A673 (cell line): ENCODE data around the gene MED15. TPM values are rescaled to one million over a fixed set of nuclear protein-coding genes. Genes with fewer than 3 reads are reported as not detected.

ENCODE experiments used
- BruUV-seq: library from RNA; stranded (reverse); fragments of 400-500 nt; replicated peaks from 2 replicates; lab custom pipeline; 2021; lab: Mats Ljungman, UMichigan
- CTCF ChIA-PET: fragments of 300-600 bp; sonication (Branson Sonifier 250); formaldehyde crosslinking; loops from one replicate; lab custom pipeline; 2022; ENCODE audit warnings: antibody characterized with exemption; lab: Charles Lee
- POLR2A ChIA-PET: fragments of 300-600 bp; sonication (Branson Sonifier 250); formaldehyde crosslinking; loops from one replicate; lab custom pipeline; 2022; ENCODE audit warnings: antibody characterized with exemption; ENCODE audit not compliant: low non-redundant PET; lab: Charles Lee
- DNase-seq: peaks from one replicate; pipeline ENCODE4 v3.0.0-alpha.2; 2015; ENCODE audit warnings: low spot score
- H3K27ac ChIP-seq: fragments of 200-600 bp; sonication (generic); 2 replicates; pipeline ENCODE4 v1.5.1; 2016; ENCODE audit warnings: mixed run types, low read depth, mild to moderate bottlenecking, mixed read lengths, antibody characterized with exemption, low read length; ENCODE audit not compliant: poor library complexity, severe bottlenecking
- H3K27me3 ChIP-seq: fragments of 200-600 bp; sonication (generic); replicated peaks from 2 replicates; pipeline ENCODE4 v1.6.1; 2017; ENCODE audit warnings: mixed run types, low read depth, mild to moderate bottlenecking, mixed read lengths, antibody characterized with exemption, low read length; ENCODE audit not compliant: insufficient read depth, poor library complexity
- H3K36me3 ChIP-seq: fragments of 200-600 bp; sonication (generic); 2 replicates; pipeline ENCODE4 v1.6.1; 2016; ENCODE audit warnings: mixed run types, mild to moderate bottlenecking, mixed read lengths, antibody characterized with exemption, low read length; ENCODE audit not compliant: insufficient read depth, poor library complexity, severe bottlenecking
- H3K4me1 ChIP-seq: fragments of 200-600 bp; sonication (generic); 2 replicates; pipeline ENCODE4 v1.6.1; 2017; ENCODE audit warnings: mixed run types, mild to moderate bottlenecking, mixed read lengths, antibody characterized with exemption, low read length; ENCODE audit not compliant: insufficient read depth, poor library complexity, severe bottlenecking
- H3K4me3 ChIP-seq: fragments of 200-600 bp; sonication (generic); 2 replicates; pipeline ENCODE4 v1.5.1; 2016; ENCODE audit warnings: low read depth, mixed run types, mild to moderate bottlenecking, mixed read lengths, low read length; ENCODE audit not compliant: poor library complexity, severe bottlenecking
- H3K9me3 ChIP-seq: fragments of 200-600 bp; sonication (generic); 2 replicates; pipeline ENCODE4 v1.6.1; 2016; ENCODE audit warnings: mixed run types, low read depth, mild to moderate bottlenecking, mixed read lengths, antibody characterized with exemption, low read length; ENCODE audit not compliant: poor library complexity, severe bottlenecking
- EZH2 ChIP-seq: fragments of 200-600 bp; sonication (generic); IDR thresholded peaks from 2 replicates; pipeline ENCODE4 v1.6.1; 2017; ENCODE audit warnings: borderline replicate concordance, low read depth, mild to moderate bottlenecking, mixed read lengths, antibody characterized with exemption, low read length; ENCODE audit not compliant: poor library complexity, severe bottlenecking
- intact Hi-C: fragments of 100-400 bp; cut with micrococcal nuclease; formaldehyde crosslinking; loops from one replicate; pipeline ENCODE4 v1.10.0; 2022; ENCODE audit not compliant: unreplicated experiment
- total RNA-seq: library from RNA; stranded (reverse); gene quantifications from 2 replicates; pipeline ENCODE4 v1.2.3, GENCODE V29; 2021
- TF ChIP-seq, protein P1 (sequence below): fragments of 300-800, 200-600 bp; sonication (generic); conservative IDR thresholded peaks from 2 replicates; pipeline ENCODE4 v1.5.1; 2017; ENCODE audit warnings: low read depth, mild to moderate bottlenecking, antibody characterized with exemption, low read length, moderate library complexity, mixed read lengths

Gene MED15
- total RNA-seq, 1 experiment from 2014 or later = 96.2 TPM

- intact Hi-C loops = no loop called here
- BruUV-seq = no TSS peak
- DNase-seq = peak; percentile 90
These were observed 2.1 kb downstream of the MED15 start for GRCh38 chr22:20509344-20510047.

GRCh38 chr22:20510811-20511577 lies 3.6 kb downstream of the MED15 start:
- POLR2A ChIA-PET = interaction anchor here (0.6 kb wide), 1 partner anchor 138 kb away, joined by 3 read pairs; no protein-coding TSS in a partner anchor
- CTCF ChIA-PET = no interaction called here
- H3K9me3 ChIP-seq = no peaks in the 10 kb centered on the region

More at GRCh38 chr22:20509344-20510047, 2.1 kb downstream of the MED15 start:
- Histone ChIP-seq H3K9me3 (no peaks in the 10 kb centered on the region), H3K4me3 (peak overlapping the region; percentile 89), H3K27me3 (no peaks in the 10 kb centered on the region), H3K4me1 (peaks cover 14% of the 10 kb centered on the region), H3K27ac (peak overlapping the region; percentile 60), H3K36me3 (no peaks in the 10 kb centered on the region)
- ChIA-PET POLR2A (no interaction called here), CTCF (no interaction called here)
- no peak for TF ChIP-seq EZH2
- TF ChIP-seq, protein P1, sequence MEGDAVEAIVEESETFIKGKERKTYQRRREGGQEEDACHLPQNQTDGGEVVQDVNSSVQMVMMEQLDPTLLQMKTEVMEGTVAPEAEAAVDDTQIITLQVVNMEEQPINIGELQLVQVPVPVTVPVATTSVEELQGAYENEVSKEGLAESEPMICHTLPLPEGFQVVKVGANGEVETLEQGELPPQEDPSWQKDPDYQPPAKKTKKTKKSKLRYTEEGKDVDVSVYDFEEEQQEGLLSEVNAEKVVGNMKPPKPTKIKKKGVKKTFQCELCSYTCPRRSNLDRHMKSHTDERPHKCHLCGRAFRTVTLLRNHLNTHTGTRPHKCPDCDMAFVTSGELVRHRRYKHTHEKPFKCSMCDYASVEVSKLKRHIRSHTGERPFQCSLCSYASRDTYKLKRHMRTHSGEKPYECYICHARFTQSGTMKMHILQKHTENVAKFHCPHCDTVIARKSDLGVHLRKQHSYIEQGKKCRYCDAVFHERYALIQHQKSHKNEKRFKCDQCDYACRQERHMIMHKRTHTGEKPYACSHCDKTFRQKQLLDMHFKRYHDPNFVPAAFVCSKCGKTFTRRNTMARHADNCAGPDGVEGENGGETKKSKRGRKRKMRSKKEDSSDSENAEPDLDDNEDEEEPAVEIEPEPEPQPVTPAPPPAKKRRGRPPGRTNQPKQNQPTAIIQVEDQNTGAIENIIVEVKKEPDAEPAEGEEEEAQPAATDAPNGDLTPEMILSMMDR = no peak

GRCh38 chr22:20511578-20512229 lies 4.3 kb downstream of the MED15 start:
- ChIA-PET POLR2A (interaction anchor here (0.6 kb wide), 1 partner anchor 1467 kb away, joined by 3 read pairs; no protein-coding TSS in a partner anchor), CTCF (no interaction called here)
- DNase-seq = no peak
- BruUV-seq = no TSS peak
- H3K36me3 ChIP-seq = no peaks in the 10 kb centered on the region
- peaks cover 14% of the 10 kb centered on the region for H3K4me1 ChIP-seq
- no peaks in the 10 kb centered on the region for H3K9me3 ChIP-seq
- intact Hi-C loops = no loop called here
- TF ChIP-seq EZH2 = no peak
- TF ChIP-seq, protein P1 = no peak
- H3K27ac ChIP-seq = peak overlapping the region; percentile 26
- no peak overlapping the region for H3K4me3 ChIP-seq
- no peaks in the 10 kb centered on the region for H3K27me3 ChIP-seq

More at GRCh38 chr22:20510811-20511577, 3.6 kb downstream of the MED15 start:
- Histone ChIP-seq H3K4me1 (peaks cover 14% of the 10 kb centered on the region), H3K27ac (peak overlapping the region; percentile 40), H3K4me3 (no peak overlapping the region), H3K36me3 (no peaks in the 10 kb centered on the region), H3K27me3 (no peaks in the 10 kb centered on the region)
- intact Hi-C loops = no loop called here
- BruUV-seq = no TSS peak
- no peak for TF ChIP-seq EZH2
- TF ChIP-seq, protein P1 = no peak
- DNase-seq = no peak
